ENCODE measurements around the gene MLYCD. TPM values are rescaled to one million over a fixed set of nuclear protein-coding genes. Genes with fewer than 3 reads are reported as not detected.

The MLYCD gene
- total and polyA plus RNA-seq, 2 experiments from 2014 or later: 3.2 to 7.2 TPM

DNA sequence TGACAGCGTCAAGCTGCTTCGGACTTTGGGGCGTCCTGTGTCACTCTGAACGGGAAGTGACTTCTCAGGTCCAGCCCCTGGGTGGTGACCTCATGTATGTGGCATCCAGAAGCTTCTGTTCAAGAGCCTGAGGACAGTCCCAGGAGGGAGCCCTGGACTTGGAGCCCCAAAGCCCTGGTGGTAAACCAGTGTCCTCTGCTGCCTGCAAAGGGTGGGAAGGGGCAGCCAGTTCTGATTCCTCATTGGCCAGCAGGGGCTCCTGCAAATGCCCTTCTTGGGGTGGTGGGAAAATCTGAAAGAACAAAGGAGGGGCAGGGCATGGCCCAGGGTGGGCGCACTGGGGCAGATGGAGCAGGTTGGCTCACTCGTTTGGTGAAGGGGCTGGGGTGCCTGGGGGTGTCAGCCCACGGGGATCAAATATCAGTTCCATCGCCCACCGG lies 55.7 kb downstream of the MLYCD start (continued):
- TF ChIP-seq ZNF462 (CRISPR knock-in tag; IDR thresholded peaks at IDR 0.05) (no peak), POLR2AphosphoS5 (IDR thresholded peaks at IDR 0.05; ENCODE audit: low read depth) (no peak), EZH2phosphoT487 (IDR thresholded peaks at IDR 0.05; ENCODE audit: unreplicated experiment) (no peak), NANOG (IDR thresholded peaks at IDR 0.05; ENCODE audit: borderline replicate concordance) (no peak), CREB1 (CRISPR knock-in tag; IDR thresholded peaks at IDR 0.05; ENCODE audit: low read depth) (no peak)
- TF ChIP-seq, protein P1, sequence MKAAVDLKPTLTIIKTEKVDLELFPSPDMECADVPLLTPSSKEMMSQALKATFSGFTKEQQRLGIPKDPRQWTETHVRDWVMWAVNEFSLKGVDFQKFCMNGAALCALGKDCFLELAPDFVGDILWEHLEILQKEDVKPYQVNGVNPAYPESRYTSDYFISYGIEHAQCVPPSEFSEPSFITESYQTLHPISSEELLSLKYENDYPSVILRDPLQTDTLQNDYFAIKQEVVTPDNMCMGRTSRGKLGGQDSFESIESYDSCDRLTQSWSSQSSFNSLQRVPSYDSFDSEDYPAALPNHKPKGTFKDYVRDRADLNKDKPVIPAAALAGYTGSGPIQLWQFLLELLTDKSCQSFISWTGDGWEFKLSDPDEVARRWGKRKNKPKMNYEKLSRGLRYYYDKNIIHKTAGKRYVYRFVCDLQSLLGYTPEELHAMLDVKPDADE (IDR thresholded peaks at IDR 0.05): no peak

GRCh38 chr16:83955218-83956130 lies 56.6 kb downstream of the MLYCD start:
- peaks cover 4% of the 10 kb centered on the region for H3K27me3 Mint-ChIP-seq (ENCODE audit: insufficient read depth, low read depth, poor library complexity)
- H3K4me3 Mint-ChIP-seq: no peak overlapping the region
- no peak overlapping the region for H3K4me3 ChIP-seq
- no peaks in the 10 kb centered on the region for H3K4me1 ChIP-seq (ENCODE audit: insufficient read depth)
- 0 out of 2 replicates have a peak, but pooled peaks cover 4% of the 10 kb centered on the region for H3F3A ChIP-seq (replicated peaks; ENCODE audit: low read depth)
- H2AFZ ChIP-seq: no peak overlapping the region
- H3K27ac Mint-ChIP-seq: no peak overlapping the region
- peaks cover 7% of the 10 kb centered on the region for H3K9me3 Mint-ChIP-seq
- H4K20me1 ChIP-seq (replicated peaks; ENCODE audit: insufficient read depth): no peaks in the 10 kb centered on the region
- DNase-seq (ENCODE audit: low spot score) (no peak), ATAC-seq (no peak)
- H3K4me1 Mint-ChIP-seq: peaks cover 9% of the 10 kb centered on the region
- no peaks in the 10 kb centered on the region for H3K79me2 ChIP-seq (replicated peaks; ENCODE audit: insufficient read depth)
- no peaks in the 10 kb centered on the region for H3K36me3 ChIP-seq (ENCODE audit: insufficient read depth)
- H3K4me2 ChIP-seq: no peak overlapping the region
- H3K9me2 ChIP-seq (ENCODE audit: insufficient read depth): no peaks in the 10 kb centered on the region
- H3K36me3 Mint-ChIP-seq (ENCODE audit: low read depth): peaks cover 5% of the 10 kb centered on the region; the same call in 1 of the 3 replicates
- H3K27ac ChIP-seq (ENCODE audit: low read depth): no peak overlapping the region
- H3K27me3 ChIP-seq (ENCODE audit: insufficient read depth): no peaks in the 10 kb centered on the region
- TF ChIP-seq CREB1 (CRISPR knock-in tag; IDR thresholded peaks at IDR 0.05; ENCODE audit: low read depth) (no peak), ZNF114 (CRISPR knock-in tag; IDR thresholded peaks at IDR 0.05) (no peak), EZH2 (IDR thresholded peaks at IDR 0.05; ENCODE audit: low read depth, unreplicated experiment) (no peak), NANOG (IDR thresholded peaks at IDR 0.05; ENCODE audit: borderline replicate concordance) (no peak)
- TF ChIP-seq, protein P1 (IDR thresholded peaks at IDR 0.05): no peak
- TF ChIP-seq, protein P2, sequence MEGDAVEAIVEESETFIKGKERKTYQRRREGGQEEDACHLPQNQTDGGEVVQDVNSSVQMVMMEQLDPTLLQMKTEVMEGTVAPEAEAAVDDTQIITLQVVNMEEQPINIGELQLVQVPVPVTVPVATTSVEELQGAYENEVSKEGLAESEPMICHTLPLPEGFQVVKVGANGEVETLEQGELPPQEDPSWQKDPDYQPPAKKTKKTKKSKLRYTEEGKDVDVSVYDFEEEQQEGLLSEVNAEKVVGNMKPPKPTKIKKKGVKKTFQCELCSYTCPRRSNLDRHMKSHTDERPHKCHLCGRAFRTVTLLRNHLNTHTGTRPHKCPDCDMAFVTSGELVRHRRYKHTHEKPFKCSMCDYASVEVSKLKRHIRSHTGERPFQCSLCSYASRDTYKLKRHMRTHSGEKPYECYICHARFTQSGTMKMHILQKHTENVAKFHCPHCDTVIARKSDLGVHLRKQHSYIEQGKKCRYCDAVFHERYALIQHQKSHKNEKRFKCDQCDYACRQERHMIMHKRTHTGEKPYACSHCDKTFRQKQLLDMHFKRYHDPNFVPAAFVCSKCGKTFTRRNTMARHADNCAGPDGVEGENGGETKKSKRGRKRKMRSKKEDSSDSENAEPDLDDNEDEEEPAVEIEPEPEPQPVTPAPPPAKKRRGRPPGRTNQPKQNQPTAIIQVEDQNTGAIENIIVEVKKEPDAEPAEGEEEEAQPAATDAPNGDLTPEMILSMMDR (conservative IDR thresholded peaks at IDR 0.05; ENCODE audit: low read depth in 2 of 2): no peak

Data from GM23338 (cell line).